Frontal cortex (tissue), 4 donors: Measurements from ENCODE around the gene ASTN2. TPM values are rescaled to one million over a fixed set of nuclear protein-coding genes. Genes with fewer than 3 reads are reported as not detected.

Experiments
- DNase-seq, 2 donors: peaks; one replicate each; pipeline ENCODE4 v3.0.0; 2012; ENCODE audit warnings: low spot score in 2 of 2
- FAIRE-seq: peaks from 2 replicates; lab custom pipeline; 2012; peaks lifted over from hg19 to GRCh38; lab: Jason Lieb, UNC
- total RNA-seq: library from RNA; depleted of rRNA; stranded (reverse); fragments of >200 nt; gene quantifications from one replicate; pipeline ENCODE4 v1.2.3, GENCODE V29; 2014
- donor health status: control.
- donor health status: control.
- donor health status: control.

Gene ASTN2
- total RNA-seq, 1 donor from 2014 or later = 23.2 TPM

- FAIRE-seq (no peak), DNase-seq (no peak)
Measured at GRCh38 chr9:117377046-117377445, 37.8 kb downstream of the ASTN2 start.

GRCh38 chr9:117375956-117376355 lies 38.9 kb downstream of the ASTN2 start:
- no peak for FAIRE-seq
- no peak for DNase-seq

DNA sequence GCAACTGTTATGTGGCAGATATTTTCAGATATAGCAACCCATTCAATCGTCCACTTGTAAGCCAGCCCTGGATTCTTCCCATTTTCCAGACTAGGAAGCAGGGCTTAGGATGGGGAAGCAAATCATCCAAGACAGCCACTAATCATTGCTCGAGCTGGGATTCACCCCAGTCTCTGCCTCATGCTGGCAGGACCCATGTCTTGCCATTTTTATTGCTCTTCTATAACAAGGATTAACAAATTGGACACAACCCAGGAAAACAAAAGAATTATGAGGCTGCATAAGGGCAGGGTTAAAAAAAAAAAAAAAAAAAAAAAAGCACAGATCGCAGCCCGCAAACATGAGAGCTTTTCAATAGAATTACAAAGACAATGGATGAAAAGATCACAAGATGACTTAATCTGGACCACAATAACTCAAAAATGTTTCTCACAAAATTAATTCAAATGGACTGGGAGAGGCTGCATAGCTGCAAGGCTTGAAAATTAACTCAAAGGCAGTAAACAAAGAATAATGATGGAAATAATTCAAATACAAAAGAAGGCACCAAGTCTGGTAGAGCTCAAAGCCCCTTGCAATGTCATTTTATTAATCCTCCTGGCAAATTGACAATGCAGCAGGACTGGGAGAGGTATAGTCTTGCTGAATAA lies 40.7 kb downstream of the ASTN2 start:
- no peak for FAIRE-seq
- no peak for DNase-seq

GRCh38 chr9:117368684-117369230 lies 46.1 kb downstream of the ASTN2 start:
- DNase-seq (no peak), FAIRE-seq (no peak)

GRCh38 chr9:117365438-117365837 lies 49.4 kb downstream of the ASTN2 start:
- no peak for FAIRE-seq

GRCh38 chr9:117363006-117363405 lies 51.9 kb downstream of the ASTN2 start:
- FAIRE-seq (no peak), DNase-seq (no peak)

More at GRCh38 chr9:117365438-117365837, 49.4 kb downstream of the ASTN2 start:
- no peak for DNase-seq

GRCh38 chr9:117359910-117360309 lies 54.9 kb downstream of the ASTN2 start:
- no peak for FAIRE-seq
- no peak for DNase-seq

DNA sequence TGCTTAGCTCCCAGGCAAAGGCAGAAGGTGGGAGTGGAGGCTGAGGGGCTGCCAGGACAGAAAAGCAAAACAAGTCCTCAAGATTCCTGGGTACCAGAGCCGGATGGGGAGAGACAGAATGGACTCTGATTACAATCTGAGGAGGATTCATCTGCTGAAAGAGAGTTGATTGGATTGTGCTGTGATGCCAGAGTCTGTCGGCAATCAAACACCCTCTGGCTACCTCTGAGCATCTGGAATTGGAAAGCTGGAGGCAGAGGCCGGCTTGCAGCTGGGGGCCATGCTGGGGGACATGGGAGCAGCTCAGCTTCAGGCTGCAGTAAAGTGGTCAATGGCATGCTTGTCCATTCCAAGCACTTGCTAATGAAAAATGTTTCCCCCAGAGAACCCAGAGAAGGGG lies 59.3 kb downstream of the ASTN2 start:
- no peak for FAIRE-seq
- no peak for DNase-seq

- DNase-seq (no peak), FAIRE-seq (no peak)
Measured at GRCh38 chr9:117354997-117355396, 59.9 kb downstream of the ASTN2 start.

DNA sequence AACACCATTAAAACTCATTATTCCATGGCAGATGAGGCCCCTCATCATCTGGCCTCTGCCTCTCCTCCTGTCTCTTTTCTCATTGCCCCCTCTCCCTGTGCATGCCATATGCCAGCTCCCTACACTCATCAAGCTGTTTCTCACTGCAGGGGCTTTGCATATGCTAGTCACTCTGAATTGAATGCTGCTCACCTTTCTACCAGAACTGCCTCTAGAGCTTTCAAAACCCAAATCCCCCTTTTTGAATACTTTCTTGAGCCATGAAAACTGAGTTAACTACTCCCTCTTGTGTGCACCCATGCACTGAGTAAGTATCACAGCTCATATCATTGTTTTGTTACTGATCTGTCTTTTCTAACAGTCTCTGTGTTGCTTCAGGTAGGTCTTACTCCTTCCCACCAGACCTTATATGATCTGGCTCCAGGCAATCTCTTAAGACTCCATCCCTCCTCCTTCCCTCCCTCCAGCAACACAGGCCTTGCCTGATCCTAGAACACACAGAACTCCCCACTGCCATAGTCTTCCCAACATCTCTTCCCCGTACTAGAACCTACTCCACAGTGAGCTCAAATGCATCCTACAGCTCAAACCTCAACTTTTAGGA lies 60.5 kb downstream of the ASTN2 start:
- DNase-seq (no peak), FAIRE-seq (no peak)

DNA sequence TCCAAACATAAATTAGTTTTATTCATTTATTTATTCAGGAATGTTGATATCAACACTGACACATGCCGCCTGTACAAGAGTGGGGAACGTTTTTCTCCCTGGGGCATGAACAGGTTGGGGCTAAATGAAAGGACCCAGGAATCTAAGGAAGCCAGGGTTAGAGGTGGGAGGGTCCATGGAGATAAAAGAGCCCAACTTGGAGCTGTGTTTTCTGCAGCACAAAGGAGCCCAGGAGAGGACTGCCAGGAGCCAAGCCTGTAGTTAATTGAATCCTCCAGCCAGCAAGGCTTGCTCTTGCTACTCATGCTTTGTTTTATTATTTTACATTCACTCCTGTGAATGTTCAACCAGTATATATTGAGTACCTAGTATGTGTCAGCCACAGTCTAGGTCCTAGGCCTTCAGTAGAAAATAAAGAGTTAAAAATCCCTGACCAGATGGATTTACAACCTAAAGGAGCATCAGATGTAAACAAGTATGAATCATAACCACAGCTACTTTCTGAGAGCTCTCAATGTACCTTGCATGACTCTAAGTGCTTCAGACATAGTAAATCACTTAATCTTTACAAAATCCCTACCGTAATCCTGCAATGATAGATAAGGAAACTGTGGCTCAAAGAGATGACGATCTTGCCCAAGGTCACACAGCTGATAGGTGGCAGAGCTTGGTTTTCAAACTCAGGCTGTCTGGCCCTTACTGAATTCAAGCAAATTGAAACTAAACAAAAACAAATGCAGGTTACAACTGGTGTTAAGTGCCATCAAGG lies 69.8 kb downstream of the ASTN2 start:
- DNase-seq = no peak

DNA sequence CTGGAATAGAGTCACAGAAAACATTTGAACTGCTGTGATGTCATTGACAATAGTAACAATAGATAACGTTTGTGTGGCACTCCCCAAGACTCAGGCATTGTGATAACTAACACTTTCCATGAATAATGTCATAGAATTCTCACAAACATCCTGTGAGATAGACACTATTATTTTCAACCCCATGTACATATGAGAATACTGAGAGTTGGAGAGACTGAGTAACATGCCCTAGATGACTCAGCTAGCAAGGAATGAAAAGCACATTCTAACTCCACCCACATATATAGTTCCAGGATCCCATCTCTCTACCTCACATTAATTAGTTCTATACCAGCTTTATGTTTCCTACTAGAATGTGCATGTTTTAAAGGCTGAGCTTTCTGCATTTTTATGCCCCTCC lies 71.4 kb downstream of the ASTN2 start:
- no peak for DNase-seq
- no peak for FAIRE-seq

More for the DNA sequence above, 69.8 kb downstream of the ASTN2 start:
- FAIRE-seq = no peak

DNA sequence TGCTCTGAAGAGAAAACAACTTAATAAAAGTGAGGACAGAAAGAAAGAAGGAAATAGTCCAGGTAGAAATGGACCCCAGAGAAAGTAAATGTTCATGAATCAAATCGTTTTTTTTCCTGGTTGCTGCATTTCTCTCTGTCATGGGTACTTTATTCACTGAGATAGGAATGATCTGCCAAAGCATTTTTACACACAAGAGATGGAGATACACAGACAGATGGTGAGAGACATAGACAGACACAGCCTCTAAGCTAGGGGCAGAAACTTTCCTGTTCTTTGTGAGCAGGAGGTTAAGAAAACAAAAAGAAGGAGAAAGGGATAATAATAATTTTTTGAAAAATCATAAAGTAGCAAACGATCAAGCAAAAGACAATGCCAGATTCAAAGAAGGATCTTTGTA lies 73.7 kb downstream of the ASTN2 start:
- DNase-seq (no peak), FAIRE-seq (no peak)

DNA sequence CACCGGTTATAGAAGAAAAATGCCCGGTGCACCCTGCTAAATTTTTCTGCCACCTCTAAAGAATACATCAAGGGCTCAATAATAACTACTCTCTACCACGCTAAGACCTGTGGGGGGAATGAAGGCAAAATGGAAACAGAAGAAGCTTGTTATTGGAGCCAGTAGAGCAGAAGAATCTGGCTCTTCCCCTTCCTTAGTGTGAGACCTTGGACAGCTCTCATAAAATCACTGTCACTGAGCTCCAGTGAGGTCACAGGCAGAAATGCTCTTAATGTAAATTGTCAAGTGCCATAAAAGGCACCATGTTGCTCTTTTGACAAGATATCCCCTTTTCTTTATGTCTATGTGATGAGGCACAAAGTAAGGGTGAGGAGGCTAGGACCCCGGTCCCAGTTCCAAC lies 74.4 kb downstream of the ASTN2 start:
- DNase-seq (no peak), FAIRE-seq (no peak)

- DNase-seq (no peak), FAIRE-seq (no peak)
Measured at GRCh38 chr9:117335837-117336433, 78.9 kb downstream of the ASTN2 start.

- FAIRE-seq = no peak
- no peak for DNase-seq
Measured at GRCh38 chr9:117334101-117334500, 80.8 kb downstream of the ASTN2 start.

DNA sequence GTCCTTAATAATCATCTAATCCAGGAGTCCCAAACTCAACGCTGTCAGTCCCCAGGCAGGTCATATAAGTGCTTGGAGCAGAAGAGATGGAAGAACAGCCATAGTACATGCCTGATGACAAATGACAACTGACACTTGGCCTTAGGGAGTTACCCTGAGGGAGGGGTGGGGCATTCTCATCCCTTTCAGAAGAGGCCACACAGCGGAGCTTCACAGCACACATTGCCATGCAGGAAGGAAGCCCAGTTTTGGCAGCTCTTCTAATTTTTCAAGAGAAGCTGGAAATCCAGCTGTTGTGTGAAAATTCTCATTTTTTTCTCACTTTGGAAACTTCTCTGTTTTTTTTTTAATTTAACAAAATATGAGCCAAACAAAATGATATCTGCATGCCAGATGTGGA lies 89.0 kb downstream of the ASTN2 start:
- DNase-seq = no peak
- no peak for FAIRE-seq

GRCh38 chr9:117325110-117325731 lies 89.6 kb downstream of the ASTN2 start:
- FAIRE-seq = no peak
- no peak for DNase-seq

- DNase-seq = no peak
- FAIRE-seq = no peak
Measured at GRCh38 chr9:117323390-117323789, 91.5 kb downstream of the ASTN2 start.

DNA sequence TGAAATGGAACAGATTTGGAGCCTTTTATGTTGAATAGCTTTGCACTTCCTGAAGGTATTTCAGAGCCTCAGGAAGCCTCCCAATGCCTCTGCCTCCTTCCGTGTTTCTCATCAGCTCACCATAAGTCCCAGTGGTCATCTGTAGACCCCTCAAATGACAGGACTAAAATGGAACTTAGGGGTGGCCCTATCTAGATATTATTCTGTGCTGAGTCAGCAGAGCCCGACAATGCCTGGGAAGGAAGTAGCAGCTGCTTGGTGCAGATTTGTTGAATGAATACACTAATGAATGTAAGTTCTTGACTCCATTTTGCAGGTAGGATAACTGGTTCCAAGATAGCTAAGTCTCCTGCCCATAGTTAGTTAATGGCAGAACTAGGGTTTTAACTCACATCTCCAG lies 97.7 kb downstream of the ASTN2 start:
- no peak for DNase-seq

More for the DNA sequence above, 97.7 kb downstream of the ASTN2 start:
- FAIRE-seq = no peak
